Bronchial epithelial cell (primary cell): Measurements from ENCODE around the gene NRAS. TPM values are rescaled to one million over a fixed set of nuclear protein-coding genes. Genes with fewer than 3 reads are reported as not detected.

Experiments used
- DNase-seq: peaks from one replicate; pipeline ENCODE4 v3.0.0-alpha.2; 2010; ENCODE audit warnings: low read depth
- FAIRE-seq: peaks from 2 replicates; lab custom pipeline; 2011; peaks lifted over from hg19 to GRCh38; lab: Jason Lieb, UNC
- H3K27me3 ChIP-seq: 2 replicates; pipeline ENCODE4 v1.5.1; 2011; ENCODE audit warnings: low read length; ENCODE audit not compliant: control insufficient read depth, insufficient read depth
- H3K36me3 ChIP-seq: 2 replicates; pipeline ENCODE4 v1.5.1; 2011; ENCODE audit warnings: low read length; ENCODE audit not compliant: control insufficient read depth, insufficient read depth
- H3K4me3 ChIP-seq: 2 replicates; pipeline ENCODE4 v1.5.1; 2011; ENCODE audit warnings: mild to moderate bottlenecking, low read depth, low read length, control low read depth
- total RNA-seq: library from RNA; depleted of rRNA; stranded (reverse); fragments of >200 nt; gene quantifications from 2 replicates; pipeline ENCODE4 v1.2.1, GENCODE V29; 2014
- TF ChIP-seq, protein P1 (sequence below): IDR thresholded peaks from 2 replicates; pipeline ENCODE4 v1.5.1; 2011; ENCODE audit warnings: mild to moderate bottlenecking, moderate library complexity, low read length, control low read depth, inconsistent platforms; ENCODE audit not compliant: insufficient read depth, severe bottlenecking

The NRAS gene
- total RNA-seq, 1 donor from 2014 or later: 78.2 TPM

DNA sequence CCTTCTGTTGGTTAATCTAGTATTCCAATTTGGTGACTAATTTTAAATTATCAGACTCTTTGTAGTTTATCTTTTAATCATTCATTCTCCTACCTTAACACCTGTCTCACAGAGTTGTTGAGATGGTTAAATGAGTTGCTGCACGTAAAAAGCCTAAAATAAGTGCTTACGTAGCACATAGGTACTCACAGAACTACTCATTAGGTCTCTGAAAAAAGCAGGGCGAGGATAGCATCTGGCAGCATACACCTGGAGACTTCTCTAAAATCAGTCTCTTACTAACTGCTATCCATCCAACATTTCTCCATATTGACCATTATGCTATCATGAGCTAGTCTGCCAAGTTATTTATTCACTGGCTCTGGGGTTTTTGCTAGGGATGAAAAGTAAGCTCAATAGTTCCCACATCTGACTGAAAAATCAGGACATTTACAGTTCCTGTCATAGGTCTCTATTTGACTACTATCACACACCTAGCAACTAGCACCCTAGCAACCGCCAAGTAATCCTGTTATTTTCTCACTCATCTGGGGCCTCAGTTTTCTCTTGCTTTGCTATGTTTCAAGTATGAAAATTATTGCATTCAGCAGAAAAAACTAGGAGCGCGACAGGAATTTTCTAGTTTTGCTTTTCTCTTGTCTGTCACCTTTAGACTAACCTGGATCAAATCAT is 30.0 kb upstream of the NRAS start:
- H3K36me3 ChIP-seq: peaks cover 9% of the 10 kb centered on the region
- H3K4me3 ChIP-seq: no peak overlapping the region
- DNase-seq: no peak
- no peak for FAIRE-seq
- no peaks in the 10 kb centered on the region for H3K27me3 ChIP-seq
- TF ChIP-seq, protein P1, sequence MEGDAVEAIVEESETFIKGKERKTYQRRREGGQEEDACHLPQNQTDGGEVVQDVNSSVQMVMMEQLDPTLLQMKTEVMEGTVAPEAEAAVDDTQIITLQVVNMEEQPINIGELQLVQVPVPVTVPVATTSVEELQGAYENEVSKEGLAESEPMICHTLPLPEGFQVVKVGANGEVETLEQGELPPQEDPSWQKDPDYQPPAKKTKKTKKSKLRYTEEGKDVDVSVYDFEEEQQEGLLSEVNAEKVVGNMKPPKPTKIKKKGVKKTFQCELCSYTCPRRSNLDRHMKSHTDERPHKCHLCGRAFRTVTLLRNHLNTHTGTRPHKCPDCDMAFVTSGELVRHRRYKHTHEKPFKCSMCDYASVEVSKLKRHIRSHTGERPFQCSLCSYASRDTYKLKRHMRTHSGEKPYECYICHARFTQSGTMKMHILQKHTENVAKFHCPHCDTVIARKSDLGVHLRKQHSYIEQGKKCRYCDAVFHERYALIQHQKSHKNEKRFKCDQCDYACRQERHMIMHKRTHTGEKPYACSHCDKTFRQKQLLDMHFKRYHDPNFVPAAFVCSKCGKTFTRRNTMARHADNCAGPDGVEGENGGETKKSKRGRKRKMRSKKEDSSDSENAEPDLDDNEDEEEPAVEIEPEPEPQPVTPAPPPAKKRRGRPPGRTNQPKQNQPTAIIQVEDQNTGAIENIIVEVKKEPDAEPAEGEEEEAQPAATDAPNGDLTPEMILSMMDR: no peak

DNA sequence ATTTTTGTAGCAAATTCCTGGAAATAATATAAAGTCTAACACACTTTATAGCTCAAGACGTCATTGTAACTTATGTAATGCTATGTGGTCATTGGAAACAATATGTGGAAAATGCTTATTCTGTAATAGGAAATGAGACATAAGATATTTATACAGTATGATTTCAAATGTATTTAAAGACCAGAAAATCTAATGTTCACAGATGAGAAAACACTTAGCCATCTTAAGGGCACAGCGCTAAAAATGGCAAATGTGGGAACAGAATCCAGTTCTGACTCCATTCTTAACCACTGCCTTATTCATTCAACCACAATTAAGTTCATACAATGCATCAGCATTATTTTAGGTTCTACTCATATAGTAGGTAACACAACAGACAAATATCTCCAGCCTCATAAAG is 28.7 kb upstream of the NRAS start:
- H3K4me3 ChIP-seq: no peak overlapping the region
- peaks cover 9% of the 10 kb centered on the region for H3K36me3 ChIP-seq
- no peak for DNase-seq
- TF ChIP-seq, protein P1: no peak
- FAIRE-seq: no peak
- no peaks in the 10 kb centered on the region for H3K27me3 ChIP-seq

DNA sequence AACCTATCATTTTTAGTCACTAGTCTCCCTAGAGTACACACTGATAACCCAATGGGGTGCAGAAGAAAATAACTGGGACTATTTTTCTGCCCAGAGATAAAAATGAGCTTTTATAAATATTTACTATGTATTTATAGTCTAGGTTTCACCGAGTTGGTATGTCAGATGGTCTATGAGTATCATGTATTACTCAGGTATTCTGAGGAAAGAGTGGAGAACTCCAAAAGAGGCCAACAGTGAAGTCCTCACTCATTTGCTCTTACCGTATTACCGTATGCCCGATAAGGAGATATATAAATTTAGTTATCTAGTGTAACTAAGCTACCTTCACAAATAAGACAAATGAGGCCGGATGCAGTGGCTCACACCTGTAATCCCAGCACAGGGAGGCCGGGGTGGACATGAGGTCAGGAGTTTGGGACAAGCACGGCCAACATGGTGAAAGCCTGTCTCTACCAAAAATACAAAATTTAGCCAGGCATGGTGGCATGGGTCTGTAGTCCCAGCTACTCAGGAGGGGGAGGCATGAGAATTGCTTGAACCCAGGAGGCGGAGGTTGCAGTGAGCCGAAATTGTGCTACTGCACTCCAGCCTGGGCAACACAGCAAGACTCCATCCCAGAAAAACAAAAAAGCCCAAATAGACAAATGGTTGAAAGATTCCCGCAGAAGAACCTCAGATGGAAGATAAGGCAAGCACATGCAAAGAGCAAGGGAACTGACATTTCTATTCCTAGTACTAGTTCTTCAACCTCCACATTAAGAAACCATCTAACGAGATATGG is 25.6 kb upstream of the NRAS start:
- no peak for DNase-seq
- TF ChIP-seq, protein P1: no peak
- Histone ChIP-seq H3K27me3 (no peaks in the 10 kb centered on the region), H3K36me3 (peaks cover 9% of the 10 kb centered on the region), H3K4me3 (no peak overlapping the region)
- FAIRE-seq: no peak

DNA sequence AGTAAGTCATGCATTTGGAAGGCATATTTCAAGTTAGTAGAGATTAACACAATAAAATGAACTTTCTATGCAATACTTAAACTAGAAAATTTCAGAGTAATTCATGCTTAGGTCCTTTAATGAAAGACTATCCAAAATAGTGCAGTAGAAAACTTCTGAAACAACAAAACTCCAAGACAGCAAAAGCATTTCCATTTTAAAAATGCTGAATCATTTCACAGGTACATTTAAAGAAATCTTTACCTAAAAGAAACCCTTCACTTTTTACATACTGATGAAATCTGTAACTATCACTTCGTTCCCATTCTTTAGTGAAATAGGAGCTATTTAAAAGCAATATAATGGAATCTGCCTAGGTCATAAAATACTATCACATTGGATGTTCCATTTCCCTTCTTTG is 23.8 kb upstream of the NRAS start:
- TF ChIP-seq, protein P1: no peak
- Histone ChIP-seq H3K36me3 (peaks cover 12% of the 10 kb centered on the region), H3K27me3 (no peaks in the 10 kb centered on the region), H3K4me3 (no peak overlapping the region)
- DNase-seq: no peak
- FAIRE-seq: no peak

DNA sequence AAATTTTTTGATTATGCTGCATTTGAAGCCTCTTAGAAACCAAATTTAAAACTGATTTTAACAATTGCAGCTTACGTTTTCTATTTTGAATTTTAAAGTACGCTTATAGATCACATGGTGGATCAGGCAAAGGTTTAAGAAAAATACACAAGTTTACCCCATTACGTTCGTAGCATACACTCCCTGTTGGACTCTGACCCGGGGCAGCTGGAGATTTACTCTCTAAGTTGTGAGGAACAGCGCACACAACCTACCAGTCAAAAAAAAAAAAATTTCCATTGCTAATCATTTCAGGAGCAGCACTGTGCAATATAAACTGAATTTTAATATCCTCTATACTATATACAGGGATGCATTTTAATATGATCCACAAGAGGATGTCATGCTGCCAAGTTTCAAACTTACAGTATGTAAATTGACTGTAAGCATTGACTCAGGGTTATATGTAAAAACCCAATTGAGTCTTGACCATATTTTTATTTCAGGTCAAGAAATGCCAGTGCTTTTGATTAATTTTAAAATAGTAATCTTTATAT is 20.8 kb upstream of the NRAS start:
- no peak for DNase-seq
- Histone ChIP-seq H3K4me3 (no peak overlapping the region), H3K27me3 (no peaks in the 10 kb centered on the region), H3K36me3 (peaks cover 15% of the 10 kb centered on the region)
- TF ChIP-seq, protein P1: no peak
- no peak for FAIRE-seq
